DND-41 (cell line): ENCODE data around the gene CDK19.

Source experiments
- EZH2 ChIP-seq: IDR thresholded peaks from 3 replicates; pipeline ENCODE4 v1.6.1; 2012; ENCODE audit warnings: borderline replicate concordance, low read depth, mild to moderate bottlenecking, moderate library complexity, low read length, inconsistent platforms; ENCODE audit not compliant: severe bottlenecking
- TF ChIP-seq, protein P1 (sequence below): IDR thresholded peaks from 2 replicates; pipeline ENCODE4 v1.5.1; 2012; ENCODE audit warnings: borderline replicate concordance, low read length, moderate library complexity, mild to moderate bottlenecking; ENCODE audit not compliant: poor library complexity, severe bottlenecking; ENCODE audit errors: extremely low read depth

DNA sequence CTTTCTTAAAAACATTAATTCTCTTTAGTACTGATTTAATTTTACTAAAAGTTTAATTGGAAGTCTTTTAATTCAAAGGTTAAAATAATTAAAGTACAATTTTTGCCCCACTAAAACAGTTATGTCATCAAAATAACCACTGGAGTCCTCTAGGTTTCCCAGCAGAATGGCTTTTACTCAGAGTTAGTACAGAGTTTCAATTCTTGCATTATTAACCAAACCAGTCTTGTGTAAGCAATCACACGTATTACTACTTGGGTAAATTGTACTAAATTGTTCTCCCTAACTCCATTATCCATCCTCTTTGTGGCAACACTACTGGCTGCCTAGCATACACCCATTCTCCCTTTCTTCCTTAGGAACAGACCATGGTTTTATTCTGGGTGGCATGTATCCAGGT, 36.9 kb downstream of the CDK19 start:
- TF ChIP-seq, protein P1, sequence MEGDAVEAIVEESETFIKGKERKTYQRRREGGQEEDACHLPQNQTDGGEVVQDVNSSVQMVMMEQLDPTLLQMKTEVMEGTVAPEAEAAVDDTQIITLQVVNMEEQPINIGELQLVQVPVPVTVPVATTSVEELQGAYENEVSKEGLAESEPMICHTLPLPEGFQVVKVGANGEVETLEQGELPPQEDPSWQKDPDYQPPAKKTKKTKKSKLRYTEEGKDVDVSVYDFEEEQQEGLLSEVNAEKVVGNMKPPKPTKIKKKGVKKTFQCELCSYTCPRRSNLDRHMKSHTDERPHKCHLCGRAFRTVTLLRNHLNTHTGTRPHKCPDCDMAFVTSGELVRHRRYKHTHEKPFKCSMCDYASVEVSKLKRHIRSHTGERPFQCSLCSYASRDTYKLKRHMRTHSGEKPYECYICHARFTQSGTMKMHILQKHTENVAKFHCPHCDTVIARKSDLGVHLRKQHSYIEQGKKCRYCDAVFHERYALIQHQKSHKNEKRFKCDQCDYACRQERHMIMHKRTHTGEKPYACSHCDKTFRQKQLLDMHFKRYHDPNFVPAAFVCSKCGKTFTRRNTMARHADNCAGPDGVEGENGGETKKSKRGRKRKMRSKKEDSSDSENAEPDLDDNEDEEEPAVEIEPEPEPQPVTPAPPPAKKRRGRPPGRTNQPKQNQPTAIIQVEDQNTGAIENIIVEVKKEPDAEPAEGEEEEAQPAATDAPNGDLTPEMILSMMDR, result no peak
- TF ChIP-seq EZH2, result no peak
